GM21717 (cell line): ENCODE data around the gene CDK9.
"Not testable (repeated sequence)": the region's sequence is repeated elsewhere in the genome, so short reads cannot be mapped to it uniquely, and the experiment has no call there.

Source experiments
- ATAC-seq: cut with Tn5 transposase; IDR thresholded peaks from one replicate; pipeline ENCODE4 v1.9.1; 2021; ENCODE audit warnings: mild to moderate bottlenecking, moderate library complexity; ENCODE audit not compliant: unreplicated experiment

The CDK9 gene

DNA sequence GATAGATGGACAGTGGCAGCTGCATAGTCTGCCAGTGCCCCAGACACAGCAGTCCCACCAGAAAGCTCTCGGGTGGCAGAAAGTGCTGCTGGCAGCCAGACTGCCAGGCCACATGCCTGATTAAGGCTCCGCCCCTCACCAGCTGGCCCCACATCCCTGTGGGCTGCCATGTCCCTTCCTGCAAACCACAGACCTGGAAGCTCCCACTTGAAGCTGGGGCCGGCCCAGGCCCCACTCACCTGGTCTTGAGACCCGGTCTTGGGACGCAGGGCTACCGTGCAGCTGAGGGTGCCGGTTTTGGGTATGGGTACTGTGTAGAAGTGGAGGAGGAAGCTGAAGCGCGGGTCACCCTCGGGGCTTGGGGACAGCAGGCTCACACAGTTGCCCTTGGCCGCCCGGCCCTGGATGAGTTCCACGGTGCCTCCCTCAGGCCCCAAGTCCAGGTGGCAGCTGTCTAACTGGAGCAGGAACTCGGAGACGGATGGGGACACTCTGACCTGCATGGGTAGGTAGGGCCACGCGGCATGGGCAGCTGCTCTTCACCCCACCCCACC lies 32.1 kb downstream of the CDK9 start:
- ATAC-seq: no peak

DNA sequence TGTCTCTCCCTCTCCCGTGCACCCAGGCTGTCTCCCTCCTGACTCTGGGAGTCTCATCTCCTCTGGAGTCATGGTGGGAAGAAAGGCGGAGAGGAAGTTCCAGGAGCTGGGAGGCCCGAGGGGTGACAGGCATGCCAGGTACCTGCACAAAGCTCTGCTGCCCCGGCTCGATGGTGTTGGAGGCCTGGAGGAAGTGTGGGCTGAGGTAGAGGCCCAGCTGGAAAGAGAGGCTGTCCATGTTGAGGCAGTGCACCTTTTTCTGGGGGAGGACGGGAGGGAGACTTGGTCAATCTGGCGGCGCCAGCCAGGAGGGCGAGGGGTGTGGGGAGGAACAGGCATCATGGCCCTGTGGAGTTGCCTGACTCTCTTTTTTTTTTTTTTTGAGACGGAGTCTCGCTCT lies 32.7 kb downstream of the CDK9 start:
- ATAC-seq: no peak

DNA sequence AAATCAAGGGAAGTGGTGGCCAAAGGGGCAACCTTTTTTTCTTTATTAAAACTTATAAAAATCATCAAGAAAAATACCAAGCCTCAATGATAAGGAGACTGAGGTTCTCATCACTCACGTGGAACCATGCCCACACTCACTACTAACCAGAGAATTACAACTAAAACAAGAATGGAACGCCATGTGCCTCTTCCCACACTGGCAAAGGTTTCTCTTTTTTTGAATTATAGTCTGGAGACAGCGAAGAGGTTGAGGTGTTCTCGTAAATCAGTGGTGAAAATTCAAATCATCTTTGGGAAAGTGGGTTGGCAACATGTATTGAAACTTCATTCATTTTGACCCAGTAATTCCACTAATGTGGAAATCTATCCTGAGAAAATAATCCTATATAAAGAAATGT lies 36.3 kb downstream of the CDK9 start:
- ATAC-seq: no peak

DNA sequence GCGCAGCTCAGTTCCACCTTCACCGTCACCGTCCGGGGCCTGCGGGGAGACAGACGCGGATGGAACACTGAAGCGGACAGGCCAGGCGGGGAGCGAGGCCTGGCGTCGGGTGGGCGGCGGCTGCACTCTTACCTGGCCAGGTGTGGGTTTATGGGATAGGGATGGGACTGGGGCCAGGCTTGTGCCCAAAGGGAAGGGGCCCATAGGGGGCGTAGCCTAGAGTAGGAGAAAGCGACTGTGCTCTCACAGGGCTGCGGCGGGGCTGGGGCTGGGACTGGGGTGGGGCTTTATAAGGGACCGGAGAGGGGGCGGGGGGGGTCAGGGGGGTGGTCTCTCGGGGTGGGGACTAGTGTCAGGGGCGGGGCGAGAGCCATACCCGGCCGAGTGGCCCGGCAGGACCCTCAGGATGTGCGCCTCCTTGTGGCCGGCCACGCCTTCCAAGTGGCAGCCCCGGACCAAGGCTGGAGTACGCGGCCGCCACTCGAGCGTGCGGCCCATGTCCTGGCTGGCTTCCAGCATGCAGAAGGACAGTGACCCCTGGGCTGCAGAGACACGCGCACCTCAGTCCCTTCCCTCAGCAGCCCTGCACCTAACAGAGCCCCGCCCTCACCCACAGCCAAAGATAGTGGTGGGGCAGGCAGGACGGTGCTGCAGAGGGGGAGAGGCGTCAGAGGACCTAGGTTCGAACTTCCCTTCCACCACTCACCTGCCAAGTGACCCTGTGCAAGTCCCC lies 39.7 kb downstream of the CDK9 start:
- ATAC-seq: no peak

DNA sequence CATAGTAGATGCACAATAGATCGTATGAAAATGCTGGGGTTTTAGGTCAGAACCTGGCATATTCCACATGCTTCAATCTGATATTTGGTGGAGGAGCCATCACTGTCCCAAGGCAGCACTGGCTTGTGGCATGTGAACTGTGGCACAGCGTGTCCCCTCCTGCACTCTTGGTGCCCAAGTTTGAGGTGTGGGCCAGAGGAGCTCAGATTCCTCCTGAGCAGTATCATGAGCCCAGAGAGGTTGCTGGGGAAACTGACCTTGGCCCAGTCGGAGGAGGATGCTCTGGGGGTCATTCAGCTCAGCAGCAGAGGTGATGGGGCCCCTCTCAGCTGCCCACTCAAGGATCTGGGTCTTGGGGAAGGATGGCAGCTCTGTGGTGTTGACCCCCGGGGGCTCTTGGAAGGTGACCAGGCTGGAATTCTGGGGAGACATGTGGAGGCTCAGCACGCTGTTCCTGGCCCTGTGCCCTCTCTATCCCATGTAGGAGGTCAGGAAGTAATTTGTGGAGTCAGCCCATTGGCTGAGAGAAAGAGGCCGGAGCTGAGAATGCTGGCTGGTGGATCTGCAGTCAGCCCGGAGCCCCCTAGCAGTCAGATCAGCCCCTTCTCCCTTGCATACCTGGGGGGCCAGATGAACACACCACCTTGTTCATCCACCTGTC lies 40.5 kb downstream of the CDK9 start:
- ATAC-seq: no peak

DNA sequence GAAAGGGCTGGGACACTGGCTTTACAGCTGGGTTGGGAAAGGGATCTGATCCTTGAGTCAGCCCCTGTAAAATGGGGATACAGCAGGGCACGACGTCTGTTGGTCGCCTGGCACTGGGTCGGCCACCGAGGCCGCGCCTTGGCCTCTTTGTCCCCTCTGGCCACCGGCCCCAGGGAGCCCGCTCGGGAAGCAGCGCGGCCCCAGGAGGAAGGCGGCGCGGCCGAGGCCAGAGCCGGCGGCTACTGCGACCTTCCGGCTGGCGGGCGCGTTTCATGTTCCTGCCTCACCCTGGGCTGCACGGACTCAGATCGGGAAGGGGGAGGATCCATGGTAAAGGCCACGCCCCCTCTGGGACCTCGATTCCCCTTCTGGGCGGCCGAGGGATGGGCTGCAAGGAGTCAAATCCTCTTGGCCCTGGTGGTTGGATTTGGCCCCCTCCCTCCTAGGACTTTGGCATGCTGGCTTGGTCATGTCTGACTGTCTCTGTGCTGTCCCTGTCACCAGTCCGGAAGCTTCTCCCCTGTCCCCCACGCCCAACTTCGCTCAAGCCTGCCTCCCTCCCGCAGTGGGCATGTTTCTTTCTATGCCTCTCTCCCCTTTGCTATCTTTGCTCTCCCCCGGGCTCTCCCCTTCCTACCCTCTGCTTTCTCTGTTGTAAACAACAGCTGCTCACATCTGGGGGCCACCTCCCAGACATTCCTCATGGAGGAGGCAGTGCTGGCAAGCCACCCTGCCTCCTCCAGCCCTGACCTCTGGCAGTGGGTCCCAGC lies 42.6 kb downstream of the CDK9 start:
- ATAC-seq: no peak

DNA sequence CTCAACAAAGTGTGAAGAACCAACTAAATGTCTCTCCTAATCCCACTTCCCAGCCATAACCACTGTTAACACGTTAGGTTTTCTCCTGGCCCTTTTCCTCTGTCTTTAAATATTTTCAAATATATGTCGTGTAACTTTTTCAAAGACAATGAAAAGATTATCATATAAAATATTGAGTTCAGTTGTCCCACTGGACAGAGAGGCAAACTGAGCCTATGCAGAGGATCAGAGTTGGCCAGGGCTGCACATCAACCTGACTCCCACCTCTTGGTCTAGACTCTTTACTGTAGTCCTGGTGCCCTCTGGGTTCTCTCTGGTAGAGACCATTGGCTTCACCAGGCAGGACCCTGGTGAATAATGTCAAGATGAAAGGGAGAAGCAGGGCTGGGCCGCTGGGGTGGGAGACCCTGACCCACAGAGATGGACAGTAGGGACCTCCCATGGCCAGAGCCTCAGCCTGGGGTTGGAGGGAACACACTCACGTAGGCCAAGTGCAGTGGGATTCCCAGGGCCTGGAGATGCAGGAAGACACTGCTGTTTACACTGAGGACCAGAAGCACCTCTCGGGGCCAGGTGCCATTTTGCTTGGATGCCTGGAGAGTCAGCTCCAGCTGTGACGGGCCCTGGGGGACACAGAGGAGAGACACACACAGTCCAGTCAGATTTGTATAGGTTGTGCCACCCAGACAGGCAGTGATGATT lies 43.5 kb downstream of the CDK9 start:
- no peak for ATAC-seq

DNA sequence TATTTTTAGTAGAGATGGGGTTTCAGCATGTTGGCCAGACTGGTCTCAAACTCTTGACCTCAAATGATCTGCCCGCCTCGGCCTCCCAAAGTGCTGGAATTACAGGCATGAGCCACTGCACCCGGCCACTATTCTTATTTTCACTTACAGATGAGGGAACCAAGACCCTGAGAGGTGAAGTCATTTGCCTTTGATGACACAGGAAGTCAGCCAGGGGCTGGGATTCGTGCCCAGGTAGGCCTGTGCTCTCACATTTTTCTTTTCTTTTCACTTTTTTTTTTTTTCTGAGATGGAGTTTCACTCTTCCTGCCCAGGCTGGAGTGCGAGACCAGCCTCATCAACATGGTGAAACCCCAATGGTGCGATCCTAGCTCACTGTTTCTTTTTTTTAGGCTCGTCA lies 46.4 kb downstream of the CDK9 start:
- no peak for ATAC-seq

DNA sequence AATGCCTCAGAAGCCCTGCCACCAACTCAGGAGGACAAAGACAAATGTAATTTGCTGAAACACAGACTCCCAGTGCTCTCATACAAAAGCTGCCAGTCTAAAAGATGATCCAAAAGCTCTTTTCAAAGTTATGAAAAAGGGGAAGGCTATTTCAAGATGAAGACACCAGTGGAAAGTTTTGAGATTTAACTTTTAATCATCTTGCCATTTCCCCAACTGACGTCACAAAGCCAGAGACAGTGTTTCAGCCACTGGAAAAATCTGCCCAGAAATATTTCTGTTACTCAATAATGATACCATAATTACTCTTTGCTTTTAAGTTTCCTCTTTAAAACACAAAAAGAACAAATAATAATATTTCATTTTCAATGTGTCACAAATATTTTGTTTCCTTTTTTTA lies 47.7 kb downstream of the CDK9 start:
- ATAC-seq: no peak

DNA sequence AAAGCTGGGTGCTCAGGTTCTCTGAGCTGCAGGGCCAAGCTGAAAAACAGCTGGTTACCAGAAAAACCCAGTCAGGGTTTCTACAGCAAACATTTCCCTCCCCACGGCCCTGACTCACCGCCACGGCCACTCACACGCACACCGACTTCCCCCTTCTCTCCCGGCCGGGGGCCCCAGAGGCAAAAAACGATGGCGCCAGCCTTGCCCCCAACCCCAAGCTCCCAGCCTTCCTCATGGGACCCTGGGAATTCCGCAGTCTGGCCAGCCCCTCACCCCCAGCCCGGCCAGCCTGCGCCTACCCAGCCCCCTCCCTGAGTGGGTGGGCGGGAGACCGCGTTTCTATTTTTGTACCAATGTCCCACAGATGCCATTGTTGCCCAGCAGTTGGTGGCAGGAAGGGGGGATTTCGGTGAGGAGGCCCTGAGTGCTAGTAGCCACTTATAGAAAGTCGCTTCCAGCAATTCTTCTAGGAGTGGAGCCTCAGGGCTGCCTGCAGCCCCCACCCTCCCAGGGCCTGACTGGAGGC lies 50.2 kb downstream of the CDK9 start:
- no peak for ATAC-seq

DNA sequence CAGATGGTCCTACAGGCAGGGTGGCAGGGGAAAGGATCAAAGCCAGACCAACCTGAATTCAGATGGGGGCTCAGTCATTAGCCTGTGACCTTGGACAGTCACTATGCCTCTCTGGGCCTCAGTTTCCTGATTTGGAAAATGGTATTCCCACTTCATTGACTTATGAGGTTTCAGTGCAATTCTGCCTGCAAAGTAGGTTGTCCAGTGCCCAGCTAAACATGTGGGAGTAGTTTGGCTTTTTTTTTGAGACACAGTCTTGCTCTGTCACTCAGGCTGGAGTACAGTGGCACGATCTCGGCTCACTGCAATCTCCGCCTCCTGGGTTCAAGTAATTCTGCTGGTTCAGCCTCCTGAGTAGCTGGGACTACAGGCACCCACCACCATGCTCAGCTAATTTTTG lies 50.7 kb downstream of the CDK9 start:
- ATAC-seq: not testable (repeated sequence)

DNA sequence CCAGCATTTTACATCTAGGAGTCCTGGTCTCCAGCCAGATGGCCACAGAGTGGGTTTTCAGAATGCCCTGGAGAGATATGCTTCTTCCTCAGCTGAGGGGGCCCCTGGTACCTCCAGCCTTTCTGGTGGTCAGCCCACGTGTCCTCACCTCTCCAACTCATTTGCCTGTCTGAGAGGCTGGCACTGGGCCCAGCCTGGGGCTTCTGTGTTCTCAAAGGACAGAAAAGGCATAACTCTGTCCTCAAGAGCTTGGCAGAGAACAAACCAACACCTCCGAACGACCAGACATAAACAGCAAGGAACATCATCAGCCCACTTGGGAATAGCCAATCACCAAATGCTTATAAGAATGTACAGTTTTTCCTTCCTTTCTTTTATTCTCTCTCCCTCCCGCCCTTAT lies 51.5 kb downstream of the CDK9 start:
- ATAC-seq: no peak

DNA sequence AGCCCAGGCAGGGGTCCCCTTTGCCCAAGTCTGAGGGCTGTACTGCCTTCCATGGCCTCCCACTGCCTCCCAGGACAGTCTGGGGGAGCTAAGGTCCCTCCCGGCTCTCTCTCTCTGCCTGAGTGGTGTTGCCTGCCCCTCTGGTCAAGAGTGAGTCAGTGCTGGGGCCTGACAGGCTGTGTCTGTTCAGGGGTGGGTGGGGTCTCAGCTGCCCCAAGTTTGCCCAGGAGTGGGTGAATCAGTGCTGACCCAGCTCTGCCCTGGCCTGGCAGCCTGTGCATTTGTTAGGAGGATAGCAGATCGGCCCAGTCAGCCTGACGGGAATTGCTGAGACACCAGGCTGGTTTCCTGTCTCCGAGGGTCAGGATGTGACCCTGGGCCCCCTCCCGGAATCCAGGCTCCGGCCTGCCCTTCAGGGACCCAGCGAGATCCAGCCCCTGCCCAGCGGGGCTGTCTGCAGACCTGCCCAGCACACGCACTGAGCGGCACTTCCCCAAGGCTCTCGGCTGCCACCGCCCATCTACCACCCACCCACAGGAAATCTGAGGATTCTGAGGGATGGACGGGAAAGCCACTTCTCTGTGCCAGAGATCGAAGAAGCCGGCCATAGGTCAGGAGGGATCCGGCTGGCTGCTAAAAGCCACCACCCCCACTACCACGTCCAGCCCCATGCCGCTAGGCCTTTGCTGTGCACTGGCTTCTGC lies 52.7 kb downstream of the CDK9 start:
- ATAC-seq: no peak
